ENCODE data around the gene POU1F1. TPM values are rescaled to one million over a fixed set of nuclear protein-coding genes. Genes with fewer than 3 reads are reported as not detected.

The POU1F1 gene
- polyA plus RNA-seq, 1 donor (not counting 4 experiments of a cell fraction or from before 2014, with no cell fraction given) = not detected

DNA sequence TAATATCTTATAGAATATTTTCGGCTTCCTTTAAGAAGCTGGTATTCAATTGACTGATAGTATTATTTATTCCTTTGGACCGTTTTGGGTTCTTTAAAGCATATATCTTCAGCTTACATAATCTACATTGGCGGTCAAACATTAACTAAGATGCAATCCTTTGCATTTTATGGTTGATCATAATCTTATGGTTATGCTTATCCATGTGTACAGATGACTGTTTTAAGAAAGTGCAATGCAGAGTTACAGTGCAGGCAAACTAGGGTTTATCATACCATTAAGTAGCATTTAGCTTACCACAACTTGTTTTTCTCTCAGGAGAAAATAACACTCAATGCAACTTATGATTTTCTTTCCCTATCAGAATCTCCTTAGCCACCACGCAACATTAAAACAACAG, 41.4 kb upstream of the POU1F1 start:
- TF ChIP-seq CTCF (optimal IDR thresholded peaks at IDR 0.05 in 1 of 3, IDR thresholded peaks at IDR 0.05 in 1 of 3, conservative IDR thresholded peaks at IDR 0.05 in 1 of 3; ENCODE audit: extremely low read depth in 1 of 3, insufficient read depth in 2 of 3, low read length in 3 of 3) (no peak), EZH2 (IDR thresholded peaks at IDR 0.05; ENCODE audit: low read length) (no peak)
- FAIRE-seq = no peak
- dilution Hi-C loops (cut with MboI; ENCODE audit: extremely low pct_ligation_motif_present, low sequenced_read_pairs) = no loop called here
- Histone ChIP-seq H3K79me2 (ENCODE audit: control insufficient read depth, insufficient read depth, low read length) (no peaks in the 10 kb centered on the region), H3K9ac (ENCODE audit: control insufficient read depth, extremely low read depth, insufficient read depth, low read length) (no peak overlapping the region), H3K4me2 (ENCODE audit: control insufficient read depth, extremely low read depth, insufficient read depth, low read depth, low read length) (no peak overlapping the region), H3K36me3 (ENCODE audit: control insufficient read depth in 2 of 2, extremely low read depth in 1 of 2, insufficient read depth in 2 of 2, low read length in 2 of 2) (no peaks in the 10 kb centered on the region), H2AFZ (ENCODE audit: control insufficient read depth, low read length) (no peak overlapping the region), H3K4me1 (ENCODE audit: control insufficient read depth, extremely low read depth, insufficient read depth, low read length) (peaks cover 5% of the 10 kb centered on the region), H3K9me1 (ENCODE audit: control insufficient read depth, extremely low read depth, insufficient read depth, low read length) (no peaks in the 10 kb centered on the region), H3K27ac (ENCODE audit: control insufficient read depth, insufficient read depth, low read length) (no peak overlapping the region), H3K27me3 (ENCODE audit: control insufficient read depth, extremely low read depth, insufficient read depth, low read length) (no peaks in the 10 kb centered on the region), H4K20me1 (ENCODE audit: control insufficient read depth, extremely low read depth, insufficient read depth, low read length) (no peaks in the 10 kb centered on the region), H3K4me3 (ENCODE audit: control insufficient read depth in 2 of 3, extremely low read depth in 1 of 3, insufficient read depth in 2 of 3, low read depth in 1 of 3, low read length in 3 of 3) (no peak overlapping the region), H3K9me3 (ENCODE audit: control insufficient read depth, low read depth, low read length) (no peaks in the 10 kb centered on the region)
- DNase-seq (ENCODE audit: low read depth, low spot score) = no peak

DNA sequence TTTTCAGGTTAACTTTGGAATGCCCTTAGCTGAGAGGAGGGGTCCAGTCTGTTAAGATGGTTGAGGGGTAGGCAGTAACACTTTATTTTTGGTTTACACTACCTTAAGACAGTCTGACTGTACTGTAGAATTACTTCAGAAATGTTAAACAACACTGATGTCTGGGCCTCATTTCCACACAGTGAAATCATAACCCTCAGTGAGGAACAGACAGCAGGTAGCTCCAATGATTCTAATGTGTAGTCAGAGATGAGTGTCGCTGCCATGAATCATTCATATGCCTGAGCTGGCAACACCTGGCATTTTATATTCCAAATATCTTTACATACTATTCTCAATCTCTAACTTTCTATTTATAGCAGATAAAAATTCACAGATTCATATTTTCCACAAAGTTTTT, 37.3 kb upstream of the POU1F1 start:
- Histone ChIP-seq H3K27ac (ENCODE audit: control insufficient read depth, insufficient read depth, low read length) (no peak overlapping the region), H3K9me3 (ENCODE audit: control insufficient read depth, low read depth, low read length) (no peaks in the 10 kb centered on the region), H2AFZ (ENCODE audit: control insufficient read depth, low read length) (no peak overlapping the region), H3K9ac (ENCODE audit: control insufficient read depth, extremely low read depth, insufficient read depth, low read length) (no peak overlapping the region), H3K9me1 (ENCODE audit: control insufficient read depth, extremely low read depth, insufficient read depth, low read length) (no peaks in the 10 kb centered on the region), H4K20me1 (ENCODE audit: control insufficient read depth, extremely low read depth, insufficient read depth, low read length) (no peaks in the 10 kb centered on the region), H3K36me3 (ENCODE audit: control insufficient read depth in 2 of 2, extremely low read depth in 1 of 2, insufficient read depth in 2 of 2, low read length in 2 of 2) (no peaks in the 10 kb centered on the region), H3K27me3 (ENCODE audit: control insufficient read depth, extremely low read depth, insufficient read depth, low read length) (no peaks in the 10 kb centered on the region), H3K4me2 (ENCODE audit: control insufficient read depth, extremely low read depth, insufficient read depth, low read depth, low read length) (no peak overlapping the region), H3K4me1 (ENCODE audit: control insufficient read depth, extremely low read depth, insufficient read depth, low read length) (peaks cover 5% of the 10 kb centered on the region), H3K4me3 (ENCODE audit: control insufficient read depth in 2 of 3, extremely low read depth in 1 of 3, insufficient read depth in 2 of 3, low read depth in 1 of 3, low read length in 3 of 3) (no peak overlapping the region), H3K79me2 (ENCODE audit: control insufficient read depth, insufficient read depth, low read length) (no peaks in the 10 kb centered on the region)
- no peak for DNase-seq (ENCODE audit: low read depth, low spot score)
- TF ChIP-seq EZH2 (IDR thresholded peaks at IDR 0.05; ENCODE audit: low read length) (no peak), CTCF (optimal IDR thresholded peaks at IDR 0.05 in 1 of 3, IDR thresholded peaks at IDR 0.05 in 1 of 3, conservative IDR thresholded peaks at IDR 0.05 in 1 of 3; ENCODE audit: extremely low read depth in 1 of 3, insufficient read depth in 2 of 3, low read length in 3 of 3) (no peak)
- dilution Hi-C loops (cut with MboI; ENCODE audit: extremely low pct_ligation_motif_present, low sequenced_read_pairs) = no loop called here
- FAIRE-seq = peak; percentile 65

All from keratinocyte (primary cell).